Activated naive CD8-positive, alpha-beta T cell (primary cell): ENCODE results near the gene ELFN2.

Experiments
- H3K27ac Mint-ChIP-seq: one replicate; pipeline ENCODE4 v1.8.0; 2021; ENCODE audit warnings: mixed read lengths
- H3K27me3 Mint-ChIP-seq: one replicate; pipeline ENCODE4 v1.8.0; 2021; ENCODE audit warnings: mixed read lengths
- H3K36me3 Mint-ChIP-seq: one replicate; pipeline ENCODE4 v1.8.0; 2021; ENCODE audit warnings: mixed read lengths
- H3K4me1 Mint-ChIP-seq: one replicate; pipeline ENCODE4 v1.8.0; 2021; ENCODE audit warnings: low read depth, mixed read lengths
- H3K4me3 Mint-ChIP-seq: one replicate; pipeline ENCODE4 v1.8.0; 2021; ENCODE audit warnings: mild to moderate bottlenecking, mixed read lengths
- H3K9me3 Mint-ChIP-seq: one replicate; pipeline ENCODE4 v1.8.0; 2021; ENCODE audit warnings: low read depth, mixed read lengths

The ELFN2 gene

GRCh38 chr22:37358386-37358785 is 68.9 kb downstream of the ELFN2 start:
- H3K4me1 Mint-ChIP-seq: peaks cover 5% of the 10 kb centered on the region
- H3K27me3 Mint-ChIP-seq: no peaks in the 10 kb centered on the region
- no peaks in the 10 kb centered on the region for H3K36me3 Mint-ChIP-seq
- no peaks in the 10 kb centered on the region for H3K9me3 Mint-ChIP-seq
- H3K4me3 Mint-ChIP-seq: no peak overlapping the region
- no peak overlapping the region for H3K27ac Mint-ChIP-seq

- Mint-ChIP-seq H3K9me3 (no peaks in the 10 kb centered on the region), H3K36me3 (no peaks in the 10 kb centered on the region), H3K27ac (no peak overlapping the region), H3K27me3 (no peaks in the 10 kb centered on the region), H3K4me3 (no peak overlapping the region), H3K4me1 (peaks cover 5% of the 10 kb centered on the region)
Observed at GRCh38 chr22:37357446-37358075, 69.7 kb downstream of the ELFN2 start.

GRCh38 chr22:37356922-37357321 is 70.4 kb downstream of the ELFN2 start:
- H3K27me3 Mint-ChIP-seq: no peaks in the 10 kb centered on the region
- H3K36me3 Mint-ChIP-seq: no peaks in the 10 kb centered on the region
- no peak overlapping the region for H3K4me3 Mint-ChIP-seq
- no peaks in the 10 kb centered on the region for H3K9me3 Mint-ChIP-seq
- H3K27ac Mint-ChIP-seq: no peak overlapping the region
- peaks cover 5% of the 10 kb centered on the region for H3K4me1 Mint-ChIP-seq

DNA sequence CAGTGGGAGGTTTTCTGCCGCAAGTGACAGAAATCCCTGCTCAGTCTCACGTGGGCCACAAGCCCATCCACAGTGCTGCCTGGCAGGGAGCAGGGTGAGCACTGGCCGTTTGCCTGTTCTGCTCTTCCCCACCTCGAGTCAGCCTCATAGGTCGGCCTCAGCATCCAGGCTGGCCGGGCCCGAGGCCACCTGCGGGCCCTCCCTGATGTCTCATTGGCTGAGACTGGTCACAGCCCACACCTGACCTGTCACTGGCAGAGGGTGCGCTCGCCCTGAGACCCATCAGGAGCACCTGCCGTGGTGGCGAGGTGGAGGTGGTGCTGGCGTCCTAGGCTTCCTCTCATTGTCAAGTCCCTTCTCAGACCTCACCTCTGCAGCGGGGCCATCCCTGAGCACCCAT is 72.1 kb downstream of the ELFN2 start:
- no peaks in the 10 kb centered on the region for H3K4me1 Mint-ChIP-seq
- no peak overlapping the region for H3K27ac Mint-ChIP-seq
- no peaks in the 10 kb centered on the region for H3K36me3 Mint-ChIP-seq
- no peak overlapping the region for H3K4me3 Mint-ChIP-seq
- H3K27me3 Mint-ChIP-seq: no peaks in the 10 kb centered on the region
- H3K9me3 Mint-ChIP-seq: no peaks in the 10 kb centered on the region

DNA sequence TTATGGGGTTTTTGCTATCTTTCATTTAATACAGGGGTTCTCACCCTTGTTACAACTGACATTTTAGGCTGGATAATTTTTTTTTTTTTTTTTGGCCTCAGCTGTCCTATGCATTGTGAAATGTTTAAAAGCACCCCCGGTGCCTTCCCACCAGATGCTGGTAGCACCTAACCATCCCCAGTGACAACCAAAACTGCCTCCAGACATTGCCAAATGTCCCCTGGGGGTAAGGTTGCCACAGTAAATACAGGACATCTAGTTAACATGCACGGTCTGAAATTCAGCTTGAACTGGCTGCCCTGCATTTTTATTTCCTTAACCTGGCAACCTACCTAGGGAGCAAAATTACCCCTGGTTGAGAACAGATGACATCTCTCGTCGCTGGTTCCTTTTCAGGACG is 72.6 kb downstream of the ELFN2 start:
- Mint-ChIP-seq H3K4me3 (no peak overlapping the region), H3K27me3 (no peaks in the 10 kb centered on the region), H3K36me3 (no peaks in the 10 kb centered on the region), H3K9me3 (no peaks in the 10 kb centered on the region), H3K27ac (no peak overlapping the region), H3K4me1 (no peaks in the 10 kb centered on the region)

DNA sequence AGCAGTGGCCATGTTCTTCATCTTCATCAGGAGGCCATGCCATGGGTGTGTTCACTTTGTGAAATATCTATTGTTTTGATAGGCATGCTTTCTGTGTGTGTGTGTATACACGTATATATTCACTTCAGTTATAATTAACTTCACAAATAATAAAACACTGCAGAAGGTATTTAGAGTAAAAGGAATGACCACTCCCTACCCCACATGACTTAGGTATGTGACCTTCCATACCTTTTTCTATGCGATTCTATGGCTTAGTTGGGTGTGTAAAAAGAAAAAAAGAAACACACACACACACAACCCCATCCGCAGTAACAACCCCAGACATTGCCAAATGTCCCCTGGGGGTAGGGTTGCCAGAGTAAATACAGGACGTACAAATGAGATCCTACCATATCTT is 73.0 kb downstream of the ELFN2 start:
- H3K36me3 Mint-ChIP-seq: no peaks in the 10 kb centered on the region
- no peaks in the 10 kb centered on the region for H3K27me3 Mint-ChIP-seq
- H3K4me3 Mint-ChIP-seq: no peak overlapping the region
- no peak overlapping the region for H3K27ac Mint-ChIP-seq
- no peaks in the 10 kb centered on the region for H3K4me1 Mint-ChIP-seq
- no peaks in the 10 kb centered on the region for H3K9me3 Mint-ChIP-seq

GRCh38 chr22:37353839-37354238 is 73.4 kb downstream of the ELFN2 start:
- Mint-ChIP-seq H3K4me3 (no peak overlapping the region), H3K9me3 (no peaks in the 10 kb centered on the region), H3K27ac (no peak overlapping the region), H3K36me3 (no peaks in the 10 kb centered on the region), H3K27me3 (no peaks in the 10 kb centered on the region), H3K4me1 (no peaks in the 10 kb centered on the region)

DNA sequence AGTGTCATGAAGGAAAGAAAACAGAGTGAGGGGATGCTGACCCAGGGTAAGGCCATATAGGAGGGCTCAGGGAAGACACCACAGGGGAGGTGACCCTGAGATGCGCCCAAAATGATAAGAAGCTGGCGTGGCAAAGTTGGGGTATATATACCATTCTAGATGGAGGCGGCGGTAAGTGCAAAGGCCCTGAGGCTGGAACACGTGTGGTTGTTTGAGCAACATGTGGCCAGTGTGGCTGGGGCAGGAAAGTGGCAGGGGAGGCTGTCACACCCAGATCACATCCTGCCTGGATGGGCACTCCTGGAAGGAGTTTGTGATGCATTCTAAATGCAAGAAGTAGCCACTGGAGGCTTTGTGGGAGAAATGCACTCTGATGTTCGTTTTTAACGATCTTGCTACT is 74.8 kb downstream of the ELFN2 start:
- Mint-ChIP-seq H3K36me3 (no peaks in the 10 kb centered on the region), H3K27me3 (no peaks in the 10 kb centered on the region), H3K4me3 (no peak overlapping the region), H3K9me3 (no peaks in the 10 kb centered on the region), H3K4me1 (no peaks in the 10 kb centered on the region), H3K27ac (no peak overlapping the region)

DNA sequence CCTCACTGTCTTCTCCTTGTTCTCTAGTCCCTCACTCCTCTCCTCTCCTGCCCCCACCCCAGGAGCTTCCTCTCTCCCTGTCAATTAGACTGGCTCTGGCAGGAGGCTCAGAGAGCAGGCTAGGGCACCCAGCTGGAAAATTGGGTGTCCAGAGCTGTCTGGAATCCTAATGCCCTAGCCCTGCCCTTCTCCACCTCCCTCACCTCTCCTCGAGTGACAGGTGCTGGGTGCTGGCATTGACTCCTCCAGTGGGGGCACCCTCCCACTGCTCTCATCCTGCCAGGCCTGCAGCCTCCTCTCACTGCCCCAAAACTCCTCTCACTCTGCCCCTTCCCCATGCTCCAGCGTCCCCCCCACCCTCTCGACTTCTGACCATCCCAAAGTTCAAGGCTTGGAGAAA is 76.0 kb downstream of the ELFN2 start:
- Mint-ChIP-seq H3K27ac (no peak overlapping the region), H3K9me3 (no peaks in the 10 kb centered on the region), H3K27me3 (no peaks in the 10 kb centered on the region), H3K4me1 (no peaks in the 10 kb centered on the region), H3K4me3 (no peak overlapping the region), H3K36me3 (no peaks in the 10 kb centered on the region)

DNA sequence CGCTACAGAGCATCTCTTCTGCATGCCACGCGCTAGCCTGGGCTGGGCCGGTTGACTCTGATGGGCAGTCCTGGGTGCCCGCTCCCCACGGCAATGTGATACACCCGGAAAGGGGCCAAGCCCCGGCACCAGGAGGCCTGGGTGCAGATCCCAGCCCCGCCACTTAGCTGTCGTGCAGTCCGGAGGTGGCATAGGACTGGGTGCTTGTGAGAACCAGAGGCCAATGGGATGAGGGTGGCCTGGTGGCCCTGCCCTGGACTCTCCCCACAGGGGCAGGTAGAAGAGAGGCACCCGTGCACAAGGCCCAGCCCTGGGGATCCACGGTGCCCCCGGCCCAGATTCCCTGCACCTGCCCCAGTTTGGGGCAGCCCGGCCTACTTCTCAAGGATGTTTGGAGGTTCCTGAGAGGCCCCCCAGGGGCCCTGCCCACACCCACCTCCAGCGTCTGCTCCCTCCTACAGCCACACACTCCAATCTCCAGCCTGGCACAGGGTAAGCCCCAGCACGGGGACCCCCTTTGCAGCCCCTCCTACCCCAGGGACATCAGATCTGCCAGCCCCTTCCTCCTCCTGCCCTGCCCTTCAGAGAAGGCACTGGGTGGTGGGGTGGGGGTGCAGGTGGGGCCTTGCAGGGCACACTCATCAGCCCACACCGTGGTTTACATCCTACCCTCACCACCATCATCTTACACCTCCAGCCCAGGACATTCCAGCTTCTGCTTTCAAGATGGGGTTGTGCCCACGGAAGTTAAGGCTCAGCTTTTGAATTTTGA is 78.0 kb downstream of the ELFN2 start:
- H3K9me3 Mint-ChIP-seq: no peaks in the 10 kb centered on the region
- H3K36me3 Mint-ChIP-seq: no peaks in the 10 kb centered on the region
- no peak overlapping the region for H3K27ac Mint-ChIP-seq
- H3K4me3 Mint-ChIP-seq: no peak overlapping the region
- no peaks in the 10 kb centered on the region for H3K4me1 Mint-ChIP-seq
- H3K27me3 Mint-ChIP-seq: no peaks in the 10 kb centered on the region

GRCh38 chr22:37346505-37346895 is 80.8 kb downstream of the ELFN2 start:
- no peaks in the 10 kb centered on the region for H3K9me3 Mint-ChIP-seq
- peaks cover 9% of the 10 kb centered on the region for H3K4me1 Mint-ChIP-seq
- no peak overlapping the region for H3K4me3 Mint-ChIP-seq
- H3K27ac Mint-ChIP-seq: no peak overlapping the region
- no peaks in the 10 kb centered on the region for H3K36me3 Mint-ChIP-seq
- no peaks in the 10 kb centered on the region for H3K27me3 Mint-ChIP-seq

DNA sequence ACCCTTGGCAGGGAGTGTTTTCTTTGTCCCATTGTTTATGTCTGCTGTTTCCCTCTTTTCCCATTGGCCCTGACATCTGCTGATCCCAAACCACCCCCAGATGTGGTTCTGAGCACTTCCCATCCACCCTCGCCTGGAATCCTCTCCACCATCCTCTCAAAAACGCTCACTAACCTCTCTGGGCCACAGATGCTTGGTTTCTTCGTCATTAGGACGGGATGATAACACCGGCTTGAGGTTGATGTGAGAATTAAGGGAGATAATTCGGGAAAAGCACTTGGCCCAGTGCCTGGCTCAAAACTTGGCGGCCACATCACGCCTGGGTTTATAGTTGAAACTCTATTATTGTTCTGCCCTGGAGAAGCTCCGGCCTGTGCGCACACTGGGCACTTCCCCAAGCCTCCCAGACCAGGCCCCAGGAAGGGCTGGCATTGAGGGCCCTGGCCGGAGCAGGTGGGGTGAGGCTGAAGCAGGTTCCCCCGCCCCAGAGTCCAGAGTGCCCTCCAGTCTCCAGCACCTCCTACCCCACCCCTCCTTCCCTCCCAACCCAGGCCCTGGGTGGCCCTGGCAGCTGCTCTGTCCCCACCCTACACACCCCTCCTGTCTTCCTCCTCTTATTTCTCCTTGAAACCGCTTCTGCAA is 81.3 kb downstream of the ELFN2 start:
- Mint-ChIP-seq H3K4me3 (no peak overlapping the region), H3K4me1 (peaks cover 9% of the 10 kb centered on the region), H3K27me3 (no peaks in the 10 kb centered on the region), H3K36me3 (no peaks in the 10 kb centered on the region), H3K9me3 (no peaks in the 10 kb centered on the region), H3K27ac (no peak overlapping the region)

- peaks cover 9% of the 10 kb centered on the region for H3K4me1 Mint-ChIP-seq
- no peaks in the 10 kb centered on the region for H3K9me3 Mint-ChIP-seq
- H3K27ac Mint-ChIP-seq: no peak overlapping the region
- no peaks in the 10 kb centered on the region for H3K36me3 Mint-ChIP-seq
- H3K27me3 Mint-ChIP-seq: no peaks in the 10 kb centered on the region
- H3K4me3 Mint-ChIP-seq: no peak overlapping the region
Observed at GRCh38 chr22:37344735-37345449, 82.4 kb downstream of the ELFN2 start.

DNA sequence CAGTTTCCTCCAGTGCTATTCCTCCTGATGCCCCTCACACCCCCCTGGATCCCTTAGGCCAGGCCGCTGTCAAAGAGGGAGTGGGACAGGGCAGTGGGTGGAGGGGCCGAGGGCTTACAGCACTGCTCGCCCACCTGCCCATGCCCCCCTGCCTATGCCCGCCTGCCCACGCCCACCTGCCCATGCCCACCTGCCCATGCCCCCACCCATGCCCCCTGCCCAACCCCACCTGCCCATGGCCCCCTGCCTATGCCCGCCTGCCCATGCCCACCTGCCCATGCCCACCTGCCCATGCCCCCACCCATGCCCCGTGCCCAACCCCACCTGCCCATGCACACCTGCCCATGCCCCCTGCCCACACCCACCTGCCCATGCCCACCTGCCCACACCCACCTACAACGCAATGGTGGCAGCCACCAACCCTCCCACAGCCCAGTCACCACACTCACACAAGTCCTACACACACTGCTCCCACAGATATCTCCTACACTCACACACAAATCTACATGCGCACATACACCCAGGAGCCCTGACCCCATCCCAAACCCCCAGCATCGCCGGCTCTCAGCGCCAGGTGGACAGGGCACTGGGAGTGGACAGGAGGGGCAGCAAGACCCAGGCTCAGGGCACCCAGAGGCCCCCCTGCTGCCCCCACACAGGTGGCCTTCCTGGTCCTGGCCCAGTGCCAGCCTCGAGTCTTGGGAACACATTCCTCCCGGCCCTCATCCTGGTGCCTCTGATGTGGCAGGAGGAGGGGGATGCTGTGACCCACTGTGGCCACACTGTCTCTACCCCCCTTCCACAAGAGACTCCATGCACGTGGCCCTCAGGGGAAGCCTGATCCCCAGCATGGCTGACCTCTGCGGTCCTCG is 83.2 kb downstream of the ELFN2 start:
- no peaks in the 10 kb centered on the region for H3K9me3 Mint-ChIP-seq
- H3K4me1 Mint-ChIP-seq: peaks cover 9% of the 10 kb centered on the region
- H3K4me3 Mint-ChIP-seq: no peak overlapping the region
- no peaks in the 10 kb centered on the region for H3K27me3 Mint-ChIP-seq
- H3K36me3 Mint-ChIP-seq: no peaks in the 10 kb centered on the region
- no peak overlapping the region for H3K27ac Mint-ChIP-seq
